SJCRH30 (cell line): ENCODE results near the gene SCP2. TPM values are rescaled to one million over a fixed set of nuclear protein-coding genes. Genes with fewer than 3 reads are reported as not detected.
"Not testable (repeated sequence)": the region's sequence is repeated elsewhere in the genome, so short reads cannot be mapped to it uniquely, and the experiment has no call there.

Experiments used
- DNase-seq, 2 experiments: peaks; one replicate each; pipeline ENCODE4 v3.0.0-alpha.2; 2015 to 2020
- H3K27ac ChIP-seq: fragments of 250-450 bp; sonication (Bioruptor Pico); 2 replicates; pipeline ENCODE4 v1.5.1; 2020; ENCODE audit warnings: mild to moderate bottlenecking, moderate library complexity
- H3K27me3 ChIP-seq: fragments of 250-450 bp; sonication (Bioruptor Pico); 2 replicates; pipeline ENCODE4 v1.5.1; 2020; ENCODE audit warnings: mild to moderate bottlenecking, moderate library complexity
- H3K36me3 ChIP-seq: fragments of 250-450 bp; sonication (Bioruptor Pico); 2 replicates; pipeline ENCODE4 v1.5.1; 2020; ENCODE audit warnings: mild to moderate bottlenecking, moderate library complexity
- H3K4me1 ChIP-seq: fragments of 250-450 bp; sonication (Bioruptor Pico); 2 replicates; pipeline ENCODE4 v1.5.1; 2020; ENCODE audit warnings: mild to moderate bottlenecking, moderate library complexity
- H3K4me3 ChIP-seq: fragments of 250-450 bp; sonication (Bioruptor Pico); 2 replicates; pipeline ENCODE4 v1.5.1; 2020; ENCODE audit warnings: mild to moderate bottlenecking, moderate library complexity
- H3K9me3 ChIP-seq: fragments of 250-450 bp; sonication (Bioruptor Pico); replicated peaks from 2 replicates; pipeline ENCODE4 v1.5.1; 2020; ENCODE audit warnings: mild to moderate bottlenecking, moderate library complexity
- total RNA-seq: library from RNA; depleted of rRNA; stranded (reverse); fragments of >200 nt; shearing (Covaris generic); gene quantifications from 2 replicates; pipeline ENCODE4 v1.2.3, GENCODE V29; 2014

Gene SCP2
- total RNA-seq, 1 experiment from 2014 or later = 118 TPM

DNA sequence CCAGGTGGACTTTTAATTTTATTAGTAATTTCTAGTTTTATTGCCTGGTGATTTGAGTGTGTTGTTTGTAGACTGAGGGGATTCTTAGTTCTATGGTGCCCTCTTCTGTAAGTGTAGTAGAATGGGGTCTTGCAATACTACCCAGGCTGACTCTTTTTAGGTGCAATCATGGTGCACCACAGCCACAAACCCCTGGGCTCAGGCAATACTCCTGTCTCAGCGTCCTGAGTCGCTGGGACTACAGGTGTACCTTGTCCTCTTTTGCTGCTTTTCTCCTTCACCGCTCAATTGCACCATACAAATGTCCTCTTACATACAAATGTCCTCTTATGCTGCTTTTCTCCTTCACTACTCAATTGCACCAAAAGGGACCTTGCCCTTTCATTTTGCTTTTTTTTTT, 43.1 kb downstream of the SCP2 start:
- Histone ChIP-seq H3K27ac (no peak overlapping the region), H3K4me1 (no peaks in the 10 kb centered on the region), H3K36me3 (no peaks in the 10 kb centered on the region), H3K27me3 (no peaks in the 10 kb centered on the region; the same call in 1 of the 2 replicates), H3K4me3 (no peak overlapping the region), H3K9me3 (no peaks in the 10 kb centered on the region)
- DNase-seq = peak in 1 of 2 experiments; percentile 52

DNA sequence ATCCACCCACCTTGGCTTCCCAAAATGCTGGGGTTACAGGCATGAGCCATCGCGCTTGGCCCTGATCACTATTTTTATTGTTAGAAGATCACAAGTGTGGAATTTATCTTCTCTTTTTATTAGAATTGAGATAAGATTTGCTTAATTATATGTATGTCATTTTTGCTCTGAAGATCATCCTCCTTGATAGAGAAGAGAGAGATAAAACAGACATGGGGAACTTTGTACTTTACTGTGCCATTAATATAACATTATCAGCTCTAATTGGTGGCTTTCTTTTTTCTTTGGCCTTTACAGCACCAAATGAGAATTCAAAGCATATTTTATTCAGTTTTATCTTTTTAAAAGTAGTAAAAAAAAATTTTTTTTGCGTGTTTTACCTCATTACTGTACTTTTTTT, 46.8 kb downstream of the SCP2 start:
- Histone ChIP-seq H3K9me3 (no peaks in the 10 kb centered on the region), H3K36me3 (no peaks in the 10 kb centered on the region), H3K27me3 (no peaks in the 10 kb centered on the region; the same call in 1 of the 2 replicates), H3K27ac (no peak overlapping the region), H3K4me1 (no peaks in the 10 kb centered on the region), H3K4me3 (no peak overlapping the region)
- no peak for DNase-seq

DNA sequence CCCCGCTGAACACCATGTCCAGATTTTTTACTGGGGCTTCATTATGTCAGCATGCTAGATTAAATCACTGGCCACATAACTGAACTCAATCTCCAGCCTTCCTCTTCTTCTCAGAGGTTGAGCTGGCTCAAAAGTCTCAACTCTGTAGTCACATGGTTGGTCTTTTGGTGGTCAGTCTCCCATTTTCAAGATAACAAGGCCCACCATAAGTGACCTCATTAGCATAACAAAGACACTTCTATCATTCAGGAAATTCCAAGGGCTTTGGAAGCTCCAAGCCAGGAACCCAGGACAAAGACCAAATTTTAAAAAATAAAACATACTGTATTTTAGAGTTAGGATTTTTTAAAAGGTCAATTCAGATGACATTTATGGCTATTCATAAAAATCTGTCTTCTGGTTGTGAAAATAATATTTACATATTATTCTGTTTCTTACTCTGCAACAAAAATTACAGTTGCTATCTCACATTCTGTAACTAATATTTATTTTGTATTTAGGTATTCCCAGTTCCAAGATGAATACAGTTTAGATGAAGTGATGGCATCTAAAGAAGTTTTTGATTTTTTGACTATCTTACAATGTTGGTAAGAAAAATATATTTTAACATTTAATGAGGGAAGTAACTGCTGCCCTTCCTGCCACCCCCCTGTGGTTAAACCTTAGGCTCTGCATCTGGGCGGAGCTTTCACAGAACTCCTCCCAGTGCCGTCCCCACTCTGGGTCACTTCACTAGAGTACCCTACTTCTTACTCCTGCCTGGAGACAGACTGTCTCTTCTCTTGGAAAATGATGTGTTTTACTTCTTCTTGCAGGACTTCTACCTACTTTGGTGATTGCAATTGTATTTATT, 49.3 kb downstream of the SCP2 start:
- H3K4me3 ChIP-seq = no peak overlapping the region

DNA sequence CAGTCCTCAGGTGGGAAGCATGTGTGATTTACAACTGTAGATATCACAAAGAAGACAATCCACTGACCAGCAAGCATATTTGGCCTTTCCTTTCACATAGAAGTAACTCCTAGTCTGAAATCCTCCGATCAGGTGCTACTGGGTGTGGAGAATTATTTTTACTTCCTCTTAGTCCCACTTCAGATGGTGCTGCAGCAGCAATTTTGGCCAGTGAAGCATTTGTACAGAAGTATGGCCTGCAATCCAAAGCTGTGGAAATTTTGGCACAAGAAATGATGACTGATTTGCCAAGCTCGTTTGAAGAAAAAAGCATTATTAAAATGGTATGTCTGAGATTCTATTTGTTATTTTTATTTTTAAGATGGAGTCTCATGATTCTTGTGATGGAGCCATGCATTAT, 51.0 kb downstream of the SCP2 start:
- no peak overlapping the region for H3K4me3 ChIP-seq
- 0 out of 2 replicates have a peak, but pooled peaks cover 5% of the 10 kb centered on the region for H3K36me3 ChIP-seq
- no peak overlapping the region for H3K27ac ChIP-seq
- no peaks in the 10 kb centered on the region; the same call in 1 of the 2 replicates for H3K27me3 ChIP-seq
- H3K9me3 ChIP-seq = no peaks in the 10 kb centered on the region
- no peak for DNase-seq
- H3K4me1 ChIP-seq = no peaks in the 10 kb centered on the region

More for the DNA sequence above, 49.3 kb downstream of the SCP2 start:
- Histone ChIP-seq H3K27me3 (no peaks in the 10 kb centered on the region; the same call in 1 of the 2 replicates), H3K36me3 (0 out of 2 replicates have a peak, but pooled peaks cover 5% of the 10 kb centered on the region), H3K4me1 (no peaks in the 10 kb centered on the region), H3K27ac (no peak overlapping the region), H3K9me3 (no peaks in the 10 kb centered on the region)
- no peak for DNase-seq

DNA sequence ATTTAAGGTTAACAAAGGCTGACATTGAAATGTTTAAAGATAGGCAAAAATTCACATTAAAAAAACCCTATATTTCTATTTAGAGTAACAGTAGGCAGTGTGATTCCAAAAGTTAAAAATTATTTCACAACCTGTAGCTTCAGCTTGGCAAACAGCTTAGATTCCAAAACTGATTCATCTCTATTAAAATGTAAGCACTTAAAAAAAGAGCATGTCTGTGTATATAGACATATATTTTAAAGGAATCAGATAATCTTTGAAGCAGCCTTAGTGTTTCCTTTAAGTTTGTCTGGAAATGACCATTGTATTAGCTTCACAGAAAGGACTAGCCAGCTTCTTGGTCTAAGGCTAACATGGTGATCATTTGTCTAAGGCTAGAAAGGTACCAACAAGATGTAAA, 65.7 kb downstream of the SCP2 start:
- not testable (repeated sequence) for H3K4me3 ChIP-seq, H3K4me1 ChIP-seq, H3K36me3 ChIP-seq, H3K9me3 ChIP-seq, H3K27ac ChIP-seq, H3K27me3 ChIP-seq, DNase-seq

DNA sequence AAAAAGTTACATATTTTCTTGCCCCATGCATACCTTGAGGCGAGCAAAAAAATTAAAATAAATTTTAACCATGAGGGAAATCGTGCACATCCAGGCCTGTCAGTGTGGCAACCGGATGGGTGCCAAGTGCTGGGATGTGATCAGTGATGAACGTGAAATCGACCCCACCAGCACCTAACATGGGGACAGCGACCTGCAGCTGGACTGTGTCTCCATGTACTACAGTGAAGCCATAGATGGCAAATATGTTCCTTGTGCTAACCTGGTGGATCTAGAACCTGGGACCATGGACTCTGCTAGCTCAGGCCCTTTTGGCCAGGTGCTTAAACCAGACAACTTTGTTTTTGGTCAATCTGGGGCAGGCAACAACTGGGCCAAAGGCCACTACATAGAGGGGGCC, 67.6 kb downstream of the SCP2 start:
- no peaks in the 10 kb centered on the region for H3K4me1 ChIP-seq
- H3K27ac ChIP-seq = no peak overlapping the region
- H3K9me3 ChIP-seq = no peaks in the 10 kb centered on the region
- H3K36me3 ChIP-seq = peaks cover 2% of the 10 kb centered on the region; the same call in 1 of the 2 replicates
- H3K4me3 ChIP-seq = no peak overlapping the region
- DNase-seq = no peak
- no peaks in the 10 kb centered on the region for H3K27me3 ChIP-seq

DNA sequence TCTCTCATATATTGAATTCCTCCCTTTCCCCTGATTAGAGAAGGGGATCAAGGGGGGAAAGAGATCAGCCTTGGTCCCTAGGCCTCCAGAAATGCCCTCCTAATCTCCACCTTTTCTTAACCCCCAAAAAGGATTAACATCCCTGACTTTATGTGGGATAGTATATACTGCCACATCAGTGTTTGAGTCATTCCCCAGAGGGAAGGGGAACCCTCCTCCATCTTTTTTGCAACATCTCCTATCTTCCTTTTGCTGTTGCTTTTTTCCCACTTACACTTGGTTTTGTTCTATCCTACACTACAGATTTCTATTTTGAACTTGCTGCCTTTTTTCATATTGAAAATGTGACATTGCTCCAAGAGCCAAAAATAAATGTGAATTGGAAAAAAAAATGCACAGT, 69.6 kb downstream of the SCP2 start:
- Histone ChIP-seq H3K4me3 (no peak overlapping the region), H3K4me1 (no peaks in the 10 kb centered on the region), H3K27ac (no peak overlapping the region), H3K36me3 (peaks cover 2% of the 10 kb centered on the region; the same call in 1 of the 2 replicates), H3K9me3 (no peaks in the 10 kb centered on the region), H3K27me3 (no peaks in the 10 kb centered on the region)
- DNase-seq = no peak

DNA sequence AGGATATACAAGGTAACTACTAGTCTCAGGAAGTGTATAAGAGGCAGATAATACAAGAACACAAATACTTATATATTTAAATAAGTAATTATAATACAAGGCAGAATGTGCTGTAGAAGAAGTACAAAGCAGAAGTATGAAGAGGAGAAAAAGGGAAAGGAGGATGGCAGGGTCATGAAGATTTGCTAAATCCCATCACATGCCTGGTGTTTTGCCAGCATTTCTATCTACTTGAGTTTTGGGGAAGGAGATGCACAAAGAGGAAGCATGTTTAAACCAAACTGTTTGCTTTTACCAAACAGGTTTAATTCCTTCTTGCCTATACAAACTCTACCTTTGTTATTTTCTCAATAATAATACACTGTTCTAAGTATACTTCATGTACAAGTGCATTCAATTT, 74.1 kb downstream of the SCP2 start:
- no peaks in the 10 kb centered on the region for H3K4me1 ChIP-seq
- DNase-seq = no peak
- peaks cover 4% of the 10 kb centered on the region; the same call in 1 of the 2 replicates for H3K36me3 ChIP-seq
- no peak overlapping the region for H3K4me3 ChIP-seq
- peaks cover 6% of the 10 kb centered on the region; the same call in 1 of the 2 replicates for H3K9me3 ChIP-seq
- no peaks in the 10 kb centered on the region for H3K27me3 ChIP-seq
- H3K27ac ChIP-seq = no peak overlapping the region

DNA sequence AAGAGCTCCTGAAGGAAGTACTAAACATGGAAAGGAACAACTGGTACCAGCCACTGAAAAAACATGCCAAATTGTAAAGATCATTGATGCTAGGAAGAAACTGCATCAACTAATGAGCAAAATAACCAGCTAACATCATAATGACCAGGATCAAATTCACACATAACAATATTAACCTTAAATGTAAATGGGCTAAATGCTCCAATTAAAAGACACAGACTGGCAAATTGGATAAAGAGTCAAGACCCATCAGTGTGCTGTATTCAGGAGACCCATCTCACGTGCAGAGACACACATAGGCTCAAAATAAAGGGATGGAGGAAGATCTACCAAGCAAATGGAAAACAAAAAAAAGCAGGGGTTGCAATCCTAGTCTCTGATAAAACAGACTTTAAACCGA, 79.5 kb downstream of the SCP2 start:
- H3K36me3 ChIP-seq, DNase-seq, H3K4me1 ChIP-seq, H3K27ac ChIP-seq, H3K27me3 ChIP-seq, H3K4me3 ChIP-seq: not testable (repeated sequence)
- peaks cover 12% of the 10 kb centered on the region for H3K9me3 ChIP-seq

DNA sequence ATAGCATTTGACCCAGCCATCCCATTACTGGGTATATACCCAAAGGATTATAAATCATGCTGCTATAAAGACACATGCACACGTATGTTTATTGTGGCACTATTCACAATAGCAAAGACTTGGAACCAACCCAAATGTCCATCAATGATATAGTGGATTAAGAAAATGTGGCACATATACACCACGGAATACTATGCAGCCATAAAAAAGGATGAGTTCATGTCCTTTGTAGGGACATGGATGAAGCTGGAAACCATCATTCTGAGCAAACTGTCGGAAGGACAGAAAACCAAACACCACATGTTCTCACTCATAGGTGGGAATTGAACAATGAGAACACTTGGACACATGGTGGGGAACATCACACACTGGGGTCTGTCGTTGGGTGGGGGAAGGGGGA, 83.2 kb downstream of the SCP2 start:
- H3K27me3 ChIP-seq, H3K4me1 ChIP-seq, H3K27ac ChIP-seq, H3K36me3 ChIP-seq, H3K9me3 ChIP-seq, DNase-seq, H3K4me3 ChIP-seq: not testable (repeated sequence)

DNA sequence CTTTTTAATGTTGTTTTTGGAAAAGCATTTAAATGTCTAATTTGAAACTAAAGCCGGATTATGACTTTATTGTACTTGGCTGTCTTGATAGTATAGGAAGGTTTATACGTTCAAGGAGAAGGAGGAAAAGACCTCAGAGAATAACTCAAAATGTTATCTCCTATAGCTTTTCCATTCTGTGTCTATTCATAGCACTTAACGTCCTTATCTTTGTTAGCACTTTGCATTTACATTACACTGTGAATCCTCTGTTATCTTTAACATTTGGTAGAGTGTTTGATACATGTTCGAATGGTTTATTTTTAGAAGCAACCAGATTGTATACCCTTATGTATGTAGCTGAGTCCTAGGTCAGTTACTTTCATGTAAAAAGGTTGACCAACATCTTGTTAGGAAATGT, 84.1 kb downstream of the SCP2 start:
- H3K27me3 ChIP-seq = no peaks in the 10 kb centered on the region

DNA sequence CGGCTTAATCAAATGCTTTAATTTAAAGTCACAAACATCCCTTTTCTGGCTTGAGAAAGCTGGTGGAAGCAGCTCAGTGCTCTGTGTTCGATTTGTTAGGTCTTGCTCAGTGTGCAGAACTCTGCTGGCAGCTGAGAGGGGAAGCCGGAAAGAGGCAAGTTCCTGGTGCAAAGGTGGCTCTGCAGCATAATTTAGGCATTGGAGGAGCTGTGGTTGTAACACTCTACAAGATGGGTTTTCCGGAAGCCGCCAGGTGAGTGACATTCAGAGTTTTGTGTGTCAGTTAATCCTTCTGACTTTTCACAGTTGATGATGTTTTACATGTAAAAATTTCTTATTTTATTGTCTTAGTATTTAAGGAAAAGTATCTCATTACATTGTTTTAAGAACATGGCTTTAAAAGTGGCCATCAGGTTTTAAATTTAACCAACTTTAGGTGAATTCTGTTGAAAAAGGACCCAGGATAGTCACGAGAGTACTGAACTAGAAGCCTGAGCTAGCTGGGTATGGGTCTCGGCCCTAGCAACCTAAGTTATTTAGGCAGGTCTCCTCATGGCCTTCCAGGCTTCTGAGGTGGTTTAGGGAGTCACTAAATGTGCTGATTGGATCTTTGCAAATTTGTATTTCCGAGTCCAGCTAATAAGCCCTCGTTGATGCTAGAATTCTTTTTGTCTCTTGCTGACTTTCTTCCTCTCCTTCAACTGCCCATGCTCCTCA, 87.9 kb downstream of the SCP2 start:
- Histone ChIP-seq H3K4me1 (no peaks in the 10 kb centered on the region; the same call in 1 of the 2 replicates), H3K36me3 (no peaks in the 10 kb centered on the region), H3K9me3 (no peaks in the 10 kb centered on the region), H3K4me3 (peak overlapping the region; percentile 66), H3K27ac (peak overlapping the region; percentile 1; the same call in 1 of the 2 replicates), H3K27me3 (no peaks in the 10 kb centered on the region)
- DNase-seq = peak; percentile 87 to 91

More for the DNA sequence above, 84.1 kb downstream of the SCP2 start:
- no peak for DNase-seq
- Histone ChIP-seq H3K36me3 (no peaks in the 10 kb centered on the region), H3K9me3 (peaks cover 6% of the 10 kb centered on the region; the same call in 1 of the 2 replicates), H3K4me3 (no peak overlapping the region), H3K4me1 (no peaks in the 10 kb centered on the region; the same call in 1 of the 2 replicates), H3K27ac (no peak overlapping the region)

DNA sequence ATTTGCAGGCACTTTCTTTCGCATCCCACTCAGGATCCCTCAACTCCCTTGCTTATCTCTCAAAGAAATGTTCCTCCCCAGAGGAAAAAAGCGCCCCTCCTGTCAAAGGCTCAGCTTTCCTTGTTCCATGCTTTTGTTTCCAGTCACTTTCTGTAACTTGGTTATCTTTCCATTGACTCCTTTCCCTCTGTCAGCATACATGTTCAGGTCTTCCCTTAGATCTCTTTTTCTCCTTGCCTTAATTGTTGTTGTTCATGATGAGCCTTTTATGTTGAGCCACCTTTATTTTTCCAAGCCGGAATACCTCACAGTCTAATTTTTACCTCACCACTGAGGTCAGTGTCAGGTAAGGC, 88.4 kb downstream of the SCP2 start:
- no peaks in the 10 kb centered on the region for H3K36me3 ChIP-seq
- H3K27ac ChIP-seq = no peak overlapping the region
- DNase-seq = no peak
- H3K4me1 ChIP-seq = no peaks in the 10 kb centered on the region; the same call in 1 of the 2 replicates
- peak overlapping the region; percentile 66 for H3K4me3 ChIP-seq
- H3K27me3 ChIP-seq = no peaks in the 10 kb centered on the region
- no peaks in the 10 kb centered on the region for H3K9me3 ChIP-seq

DNA sequence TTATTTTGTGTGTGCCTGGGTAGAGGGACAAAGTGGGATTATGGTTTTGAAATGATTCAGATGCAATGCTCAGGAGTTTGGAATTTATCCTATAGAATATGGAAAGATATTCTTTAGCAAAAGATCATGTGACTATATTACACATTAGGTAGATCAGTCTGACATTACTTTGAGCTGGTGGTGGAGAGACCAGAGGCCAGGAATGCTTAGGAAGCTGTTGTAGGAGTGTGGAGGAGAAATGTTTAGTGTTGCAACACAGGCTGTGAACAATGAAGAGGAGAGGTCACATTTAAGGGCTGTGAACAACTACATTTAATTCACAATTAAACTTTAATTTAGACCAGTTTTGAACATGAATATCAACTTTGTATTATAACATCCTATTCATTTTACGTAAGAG, 89.6 kb downstream of the SCP2 start:
- H3K27ac ChIP-seq = no peak overlapping the region
- H3K27me3 ChIP-seq = no peaks in the 10 kb centered on the region
- DNase-seq = no peak
- no peaks in the 10 kb centered on the region; the same call in 1 of the 2 replicates for H3K4me1 ChIP-seq
- H3K36me3 ChIP-seq = no peaks in the 10 kb centered on the region
- H3K4me3 ChIP-seq = no peak overlapping the region
- no peaks in the 10 kb centered on the region for H3K9me3 ChIP-seq

DNA sequence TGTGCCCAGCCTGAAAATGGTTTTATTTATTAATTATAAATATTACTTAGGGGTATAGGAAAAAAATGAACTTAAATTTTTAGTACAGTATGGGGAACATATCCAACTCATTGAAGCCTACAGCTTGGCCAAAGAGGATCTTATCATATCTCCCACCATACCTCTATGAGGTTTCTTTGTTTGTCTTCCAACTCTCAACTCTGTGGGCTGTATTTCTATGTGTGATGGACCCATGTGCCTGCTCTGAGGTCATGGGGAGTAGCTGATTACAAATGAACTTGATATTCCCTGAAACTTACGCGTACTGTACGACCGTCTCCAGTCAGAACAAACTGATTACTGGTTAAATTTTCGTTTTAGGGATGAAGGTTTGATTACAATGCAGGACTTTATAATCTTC, 93.5 kb downstream of the SCP2 start:
- no peak for DNase-seq

More for the DNA sequence above, 93.5 kb downstream of the SCP2 start:
- Histone ChIP-seq H3K9me3 (no peaks in the 10 kb centered on the region), H3K27me3 (no peaks in the 10 kb centered on the region), H3K4me1 (no peaks in the 10 kb centered on the region), H3K4me3 (no peak overlapping the region), H3K36me3 (no peaks in the 10 kb centered on the region), H3K27ac (no peak overlapping the region)
